NCI-H1417 treated with DMSO at 0.1 percent for 48 hours (cell line): ENCODE measurements around the gene PCLO.
"Not testable (repeated sequence)": the region's sequence is repeated elsewhere in the genome, so short reads cannot be mapped to it uniquely, and the experiment has no call there.

Experiments used
- DNase-seq: peaks from one replicate; lab custom pipeline; 2025; lab: John Stamatoyannopoulos, UW

PCLO gene

DNA sequence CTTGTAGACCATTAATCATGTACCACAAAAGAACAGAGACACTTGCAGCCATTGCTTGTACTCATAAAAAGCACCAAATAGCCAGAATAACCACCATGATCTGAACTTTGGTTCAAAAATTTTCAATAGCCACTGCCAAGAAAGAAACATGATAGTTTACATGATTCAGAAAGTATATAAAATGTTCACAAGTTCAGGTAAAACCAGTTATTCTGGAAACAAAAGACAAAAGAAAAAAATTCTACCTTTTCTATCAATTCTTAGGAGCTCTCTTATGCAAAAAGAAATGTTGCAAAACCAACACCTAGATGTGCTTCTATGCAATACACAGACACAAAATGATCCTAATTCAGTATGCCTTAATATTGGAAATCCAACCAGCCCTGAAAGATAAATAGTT is 108.7 kb downstream of the PCLO start:
- no peak for DNase-seq

DNA sequence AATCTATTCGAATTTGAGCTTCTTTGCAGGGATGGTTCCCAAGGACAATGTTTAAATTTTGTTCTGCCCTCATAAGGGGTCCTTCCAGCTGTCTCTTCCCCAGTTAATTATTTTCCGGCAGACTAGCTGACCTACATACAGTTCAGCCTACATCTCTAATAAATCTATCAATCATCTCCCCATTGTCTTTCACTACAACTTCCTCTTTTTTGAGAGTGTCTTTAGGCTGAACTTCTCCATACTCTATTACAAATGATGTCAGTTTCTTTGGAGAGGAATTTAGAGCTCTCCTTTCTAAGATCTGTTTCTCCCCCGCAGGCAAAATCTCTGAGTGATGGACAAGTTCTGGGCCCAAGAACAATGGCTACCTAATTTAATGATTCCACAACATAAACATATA is 122.2 kb downstream of the PCLO start:
- DNase-seq = no peak

DNA sequence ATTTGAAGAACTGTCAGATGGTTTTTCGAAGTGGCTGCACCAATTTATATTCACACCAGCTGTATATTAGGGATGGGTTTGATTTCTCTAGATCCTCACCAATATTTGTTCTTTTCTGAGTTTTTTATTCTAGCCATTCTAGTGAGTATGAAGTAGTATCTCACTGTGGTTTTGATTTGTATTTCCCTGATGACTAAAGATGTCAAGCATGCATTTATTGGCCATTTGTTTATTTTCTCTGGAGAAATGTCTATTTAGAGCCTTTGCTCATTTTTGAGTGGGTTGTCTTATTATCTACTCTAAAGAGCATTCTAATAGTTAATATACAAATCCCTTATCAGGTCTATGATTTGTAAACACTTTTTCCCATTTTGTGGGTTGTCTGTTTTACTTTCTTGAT is 123.9 kb downstream of the PCLO start:
- DNase-seq = no peak

DNA sequence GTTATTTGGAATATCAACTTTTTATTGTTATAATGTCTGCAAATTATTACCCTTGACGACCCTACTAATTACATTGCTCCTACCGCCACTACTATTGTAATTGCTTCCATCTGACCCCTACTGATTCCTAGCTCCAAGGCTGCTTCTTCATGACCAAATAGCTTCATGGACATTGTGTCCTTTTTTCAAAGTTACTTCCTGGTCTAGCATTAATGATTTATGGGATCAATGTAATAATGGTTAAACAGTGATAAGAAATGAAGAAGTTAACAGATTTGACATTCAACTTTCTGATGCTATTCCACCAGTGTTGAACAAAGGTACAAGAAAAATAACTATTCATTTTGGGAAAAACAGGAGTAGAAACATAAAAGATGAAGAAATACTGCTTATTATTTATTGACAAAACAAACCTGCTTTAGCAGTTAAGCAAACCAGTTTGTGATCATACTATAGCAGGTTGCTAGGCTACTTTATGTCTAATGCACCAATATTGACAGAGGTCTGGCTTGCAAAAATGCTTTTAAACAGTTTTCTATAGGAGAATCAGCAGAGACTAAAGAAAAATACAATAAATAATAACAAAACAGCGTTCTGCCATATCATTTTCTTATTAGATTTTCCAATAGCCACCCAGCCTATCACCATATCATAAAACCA is 125.8 kb downstream of the PCLO start:
- no peak for DNase-seq

DNA sequence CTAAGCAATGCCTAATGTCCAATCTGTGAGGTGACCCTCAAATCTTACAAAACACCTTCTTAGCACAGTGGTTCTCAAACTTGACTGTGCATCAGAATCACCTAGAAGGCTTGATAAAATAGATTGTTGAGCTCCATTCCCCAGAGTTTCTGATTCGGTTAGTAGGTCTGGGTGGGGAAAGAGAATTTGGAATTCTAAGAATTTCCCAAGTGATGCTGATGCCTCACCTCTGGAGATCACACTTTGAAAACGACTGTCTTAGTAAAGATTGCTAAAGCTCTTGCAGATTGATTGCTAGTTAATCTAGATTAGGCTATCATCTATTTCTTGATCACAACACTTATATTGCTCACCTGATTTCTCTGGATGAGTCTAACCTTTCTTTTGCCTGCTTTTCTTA is 126.6 kb downstream of the PCLO start:
- no peak for DNase-seq

DNA sequence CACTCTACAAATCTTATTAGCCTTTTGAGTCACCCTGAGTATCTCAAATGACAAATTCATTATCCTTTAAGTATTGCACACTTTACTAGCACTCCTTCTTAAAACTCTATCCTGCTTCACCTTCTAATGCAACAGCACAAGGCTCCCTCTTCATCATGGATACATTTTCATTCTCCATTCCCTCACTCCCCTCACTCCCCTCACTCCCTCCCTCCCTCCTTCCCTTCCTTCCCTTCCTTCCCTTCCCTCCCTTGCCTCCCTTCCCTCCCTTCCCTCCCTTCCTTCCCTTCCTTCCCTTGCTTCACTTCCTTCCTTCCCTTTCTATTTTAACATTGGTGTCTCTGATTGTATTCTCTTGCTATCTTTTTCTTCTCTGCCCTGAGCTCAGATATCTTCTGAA is 130.5 kb downstream of the PCLO start:
- DNase-seq = no peak

DNA sequence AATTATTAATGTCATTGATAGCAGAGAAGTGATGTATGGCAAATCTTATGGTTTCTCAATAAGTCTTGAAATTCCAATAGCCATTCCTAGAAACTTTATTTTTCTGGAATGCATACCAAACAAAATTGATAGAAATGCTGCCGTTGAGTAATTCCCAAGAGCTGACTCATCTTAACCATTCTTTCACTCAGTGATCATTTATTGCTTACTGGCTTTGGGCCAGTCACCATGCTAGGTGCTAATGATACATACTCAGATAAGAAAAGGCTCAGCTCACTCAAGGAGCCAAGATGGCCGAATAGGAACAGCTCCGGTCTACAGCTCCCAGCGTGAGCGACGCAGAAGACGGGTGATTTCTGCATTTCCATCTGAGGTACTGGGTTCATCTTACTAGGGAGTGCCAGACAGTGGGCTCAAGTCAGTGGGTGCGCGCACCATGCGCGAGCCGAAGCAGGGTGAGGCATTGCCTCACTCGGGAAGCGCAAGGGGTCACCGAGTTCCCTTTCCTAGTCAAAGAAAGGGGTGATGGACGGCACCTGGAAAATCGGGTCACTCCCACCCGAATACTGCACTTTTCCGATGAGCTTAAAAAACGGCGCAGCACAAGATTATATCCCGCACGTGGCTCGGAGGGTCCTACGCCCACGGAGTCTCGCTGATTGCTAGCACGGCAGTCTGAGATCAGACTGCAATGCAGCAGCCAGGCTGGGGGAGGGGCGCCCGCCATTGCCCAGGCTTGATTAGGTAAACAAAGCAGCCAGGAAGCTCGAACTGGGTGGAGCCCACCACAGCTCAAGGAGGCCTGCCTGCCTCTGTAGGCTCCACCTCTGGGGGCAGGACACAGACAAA is 138.6 kb downstream of the PCLO start:
- not testable (repeated sequence) for DNase-seq

DNA sequence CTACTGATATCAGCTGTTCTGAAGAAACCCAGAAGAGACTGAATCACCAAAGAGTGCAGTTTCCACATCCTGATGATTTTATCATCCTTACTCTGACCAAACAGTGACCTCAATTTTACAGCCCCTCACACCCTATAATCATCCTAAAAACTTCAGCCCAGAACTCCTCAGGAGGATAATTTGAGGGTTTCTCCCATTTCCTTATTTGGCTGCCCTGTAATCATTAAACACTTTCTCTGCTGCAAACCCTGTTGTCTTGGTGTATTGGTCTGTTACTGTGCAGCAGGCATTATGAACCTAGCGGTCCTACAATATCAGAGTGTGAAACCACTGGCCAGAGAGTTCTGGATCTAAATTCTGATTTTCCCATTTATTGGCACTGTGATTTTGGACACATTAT is 141.7 kb downstream of the PCLO start:
- no peak for DNase-seq

DNA sequence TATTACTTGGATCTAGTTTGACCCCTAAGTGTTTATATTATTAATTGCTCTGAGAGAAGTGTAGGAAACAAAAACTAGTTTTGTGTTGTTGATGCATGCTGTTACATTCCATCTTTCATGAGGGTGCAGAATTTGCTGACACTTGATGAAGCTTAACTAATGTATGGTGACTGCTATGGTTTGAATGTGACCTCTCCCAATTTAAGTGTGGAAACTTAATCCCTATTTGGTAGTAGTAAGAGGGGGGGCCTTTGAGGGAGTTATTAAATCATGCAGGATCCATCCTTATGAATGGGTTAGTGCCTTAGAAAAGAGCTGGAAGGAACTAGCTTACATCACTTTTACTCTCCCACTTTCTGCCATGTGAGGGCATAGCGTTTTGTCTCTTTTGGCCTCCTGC is 142.5 kb downstream of the PCLO start:
- DNase-seq = no peak

DNA sequence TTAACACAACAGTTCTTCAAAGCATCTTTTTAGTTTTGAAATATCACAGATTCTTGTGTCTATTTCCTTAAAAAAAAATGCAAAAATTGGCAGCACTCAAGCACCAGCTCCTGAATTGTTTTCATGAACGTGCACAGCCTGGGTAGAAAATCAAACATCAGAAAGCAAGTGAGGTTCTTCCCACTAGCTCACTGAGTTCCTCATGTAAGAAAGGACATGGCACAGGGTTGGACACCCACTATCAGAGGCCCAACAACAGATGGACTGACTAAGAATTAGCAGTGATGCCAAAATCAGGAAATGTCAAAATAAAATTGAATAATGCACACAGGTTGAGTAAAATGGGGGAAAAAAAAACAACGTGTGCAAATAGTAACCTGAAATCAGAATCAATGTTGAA is 146.8 kb downstream of the PCLO start:
- no peak for DNase-seq

DNA sequence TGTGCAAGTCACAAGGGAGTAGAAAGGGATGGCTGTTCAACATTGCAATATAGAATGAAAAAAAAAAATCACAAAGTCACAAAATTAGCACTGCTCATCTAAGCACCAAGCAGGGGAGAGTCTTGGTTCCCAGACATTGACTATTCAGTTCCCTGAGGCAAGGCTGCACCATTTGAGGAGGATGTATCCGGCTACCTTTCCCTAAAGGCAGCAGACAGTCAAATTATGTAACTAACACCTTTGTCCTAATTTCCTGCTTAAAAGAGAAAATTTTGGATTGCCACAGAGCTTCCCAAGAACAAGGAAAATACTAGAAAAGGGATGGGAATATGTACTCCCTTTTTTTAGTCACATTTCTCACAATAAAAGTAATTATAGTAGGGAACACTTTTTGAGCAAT is 148.1 kb downstream of the PCLO start:
- DNase-seq = no peak

DNA sequence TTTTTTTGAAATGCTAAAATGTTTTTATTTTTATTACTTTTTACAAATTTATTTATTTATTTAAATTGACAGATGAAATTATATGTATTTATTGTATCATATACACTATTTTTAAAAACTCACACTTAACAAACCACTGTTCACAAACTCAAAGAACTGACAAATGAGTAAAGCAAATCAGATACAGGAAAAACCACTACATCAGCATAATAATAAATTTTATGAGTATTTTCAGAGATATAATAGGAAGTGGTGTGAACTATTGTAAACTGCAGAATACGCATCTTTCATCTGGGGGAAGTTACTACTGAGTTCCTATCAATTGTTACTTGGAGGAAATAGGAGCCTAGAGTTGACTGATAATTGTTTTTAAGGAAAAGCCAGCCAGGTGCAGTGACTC is 150.7 kb downstream of the PCLO start:
- DNase-seq = no peak

DNA sequence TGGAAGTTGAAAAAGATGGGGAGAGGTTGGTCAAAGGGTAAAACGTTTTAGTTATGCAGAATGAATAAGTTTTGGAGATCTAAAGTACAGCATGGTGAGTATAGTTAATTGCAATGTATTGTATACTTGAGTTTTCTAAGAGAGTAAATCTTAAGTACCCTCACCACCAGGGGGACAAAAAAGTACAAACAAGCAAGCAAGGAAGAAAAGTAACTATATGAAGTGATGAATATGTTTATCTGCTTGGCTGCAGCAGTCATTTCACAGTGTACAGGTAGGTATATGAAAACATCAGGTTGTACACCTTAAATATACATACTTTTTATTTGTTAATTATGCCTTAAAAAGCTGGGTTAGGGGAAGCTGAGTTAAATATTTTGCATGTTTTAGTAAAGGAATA is 157.3 kb downstream of the PCLO start:
- DNase-seq = no peak

DNA sequence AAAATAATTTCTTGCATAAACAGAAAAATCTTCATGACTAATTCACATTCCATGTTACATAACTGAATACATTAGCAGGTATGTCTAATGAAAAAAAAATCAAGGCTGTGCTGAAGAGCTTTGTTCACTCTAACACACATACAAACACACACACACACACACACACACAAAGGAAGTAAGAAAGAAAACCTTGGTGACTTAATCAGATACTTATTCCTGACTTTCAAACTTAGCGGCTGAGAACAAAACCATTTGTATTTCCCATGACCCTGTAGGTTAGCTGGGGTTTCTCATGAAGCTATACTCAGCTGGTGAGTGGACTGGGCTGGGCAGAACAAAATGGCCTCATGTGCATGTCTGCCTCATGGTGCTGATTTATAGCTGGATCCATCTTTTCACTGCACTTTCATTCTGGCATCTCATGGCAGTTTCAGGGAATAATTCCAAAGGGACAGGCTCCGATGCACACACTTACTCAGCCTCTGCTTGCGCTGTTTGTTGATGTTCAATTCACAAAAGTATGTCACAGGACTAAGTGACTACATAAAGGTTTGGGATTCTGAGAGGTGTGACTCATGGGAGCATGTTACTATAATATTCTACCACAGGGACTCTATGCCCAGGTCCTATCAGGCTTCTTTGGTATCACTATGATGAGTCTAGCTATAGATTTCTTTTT is 161.2 kb downstream of the PCLO start:
- DNase-seq = no peak

DNA sequence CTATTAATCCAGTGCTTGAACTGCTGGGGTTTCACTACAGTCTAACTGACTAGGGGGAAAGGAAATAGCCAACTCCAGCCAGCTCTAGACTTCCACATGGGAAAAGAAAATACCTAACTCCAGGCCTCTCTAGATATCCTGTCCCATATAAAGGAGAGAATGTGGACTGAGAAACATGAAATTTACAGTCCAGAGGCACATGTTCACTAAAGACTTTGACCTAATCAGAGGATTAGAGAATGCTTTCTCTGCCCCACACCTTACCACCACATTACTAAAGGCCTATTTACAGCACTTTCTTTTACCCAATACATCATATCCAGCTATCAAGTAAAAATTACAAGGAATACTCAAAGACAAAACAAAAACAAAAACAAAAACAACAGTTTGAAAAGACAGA is 164.2 kb downstream of the PCLO start:
- no peak for DNase-seq

DNA sequence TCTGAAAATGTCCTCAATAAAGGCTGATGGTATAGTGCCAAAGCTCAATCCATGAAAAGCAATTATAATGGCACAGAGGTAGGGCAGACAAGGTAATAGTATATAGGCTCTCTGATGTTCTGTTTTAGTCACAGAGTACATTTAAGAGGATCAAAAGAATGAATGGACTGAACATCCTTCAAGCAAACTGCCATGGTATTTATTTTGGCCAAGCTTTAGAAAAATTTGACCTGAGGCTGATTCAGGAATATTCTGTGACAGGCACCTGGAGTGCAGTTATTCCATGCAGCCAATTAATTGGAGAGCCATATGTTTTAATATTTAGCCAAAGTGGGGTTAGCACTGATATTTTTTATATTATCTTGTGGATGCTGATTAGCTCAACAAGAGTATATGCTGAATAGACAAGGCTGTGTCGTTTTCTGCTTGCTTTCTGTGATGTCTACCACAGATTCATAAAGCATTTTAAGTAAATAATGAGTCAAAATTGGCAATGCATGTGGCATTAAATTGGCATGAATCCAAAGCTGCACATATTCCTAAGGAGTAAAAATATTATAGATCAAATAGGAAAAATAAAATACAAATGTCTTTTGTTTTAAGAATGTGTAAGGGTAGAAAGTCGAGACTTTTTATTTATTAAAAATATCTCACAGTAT is 177.4 kb downstream of the PCLO start:
- no peak for DNase-seq

DNA sequence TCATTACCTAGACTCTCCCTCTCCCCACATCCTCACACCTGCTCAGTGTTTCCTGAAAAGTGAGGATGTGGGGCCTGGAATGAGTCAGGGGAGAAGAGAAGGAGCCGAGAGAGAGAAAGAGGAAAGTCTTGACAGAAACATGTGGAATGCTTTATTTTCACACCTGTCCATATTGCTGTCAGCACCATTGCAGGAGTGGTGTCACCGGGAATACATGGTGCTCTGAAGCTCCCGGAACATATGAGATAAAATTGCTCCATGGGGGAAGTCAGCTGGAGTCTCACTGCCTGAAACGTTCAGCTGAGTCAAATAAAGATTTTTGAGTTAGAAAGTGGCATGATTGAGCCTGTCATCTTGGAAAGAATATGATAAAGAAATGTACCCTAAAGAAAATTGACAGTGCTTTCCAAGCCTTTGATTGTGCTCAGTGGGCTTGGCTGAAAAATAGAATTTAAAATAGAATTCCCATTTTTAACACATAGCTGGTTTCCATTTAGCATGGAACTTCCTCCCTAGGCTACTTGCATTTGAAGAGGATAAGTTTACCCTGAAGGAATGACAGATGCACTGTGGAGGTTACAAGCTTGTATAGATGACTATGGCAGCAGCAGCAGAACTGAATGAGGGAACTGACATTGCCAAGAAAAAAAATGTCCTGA is 182.4 kb downstream of the PCLO start:
- DNase-seq = no peak

DNA sequence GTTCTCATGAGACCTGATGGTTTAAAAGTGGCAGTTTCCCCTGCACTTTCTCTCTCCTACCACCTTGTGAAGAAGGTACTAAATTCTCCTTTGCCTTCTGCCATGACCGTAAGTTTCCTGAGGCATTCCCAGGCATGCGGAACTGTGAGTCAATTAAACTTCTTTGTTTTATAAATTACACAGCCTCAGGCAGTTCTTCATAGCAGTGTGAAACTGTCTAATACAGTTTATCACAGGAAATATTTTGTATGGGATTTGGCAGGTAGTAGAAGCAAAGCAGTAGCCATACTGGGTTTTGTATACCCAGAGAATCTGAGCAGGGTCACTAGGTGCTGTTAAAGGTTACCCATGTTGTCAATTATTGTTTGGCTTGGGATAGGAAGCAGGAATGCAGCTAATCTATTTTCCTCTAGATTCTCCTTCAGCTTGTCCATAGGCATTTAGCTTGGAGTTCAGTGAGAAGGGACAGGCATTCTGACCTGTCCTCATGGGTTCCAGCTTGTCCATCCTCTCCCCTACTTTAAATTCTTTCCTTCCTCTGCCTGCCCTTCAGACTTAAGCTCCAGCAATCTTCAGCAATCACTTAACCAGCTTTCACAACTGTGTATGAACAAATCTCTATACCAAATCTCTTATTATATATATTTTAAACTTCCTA is 186.7 kb downstream of the PCLO start:
- DNase-seq = no peak

DNA sequence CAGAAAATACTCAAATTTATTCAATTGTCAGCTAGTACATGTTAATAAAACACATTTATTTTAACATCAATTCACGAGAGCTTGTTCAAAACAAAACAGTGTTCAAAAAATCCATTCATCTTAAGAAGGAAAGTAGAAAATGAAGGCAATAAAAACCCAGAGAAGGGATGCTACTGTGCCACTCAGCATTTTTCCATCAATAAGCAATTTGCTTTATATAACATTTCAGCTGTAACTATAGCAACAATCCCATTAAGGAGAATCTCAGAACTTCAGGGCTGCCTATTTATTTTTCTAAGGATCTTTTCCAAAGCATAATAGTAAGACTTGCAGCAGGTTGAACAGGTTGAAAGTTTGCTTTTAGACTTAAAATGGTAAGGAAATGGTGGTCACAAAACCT is 190.5 kb downstream of the PCLO start:
- DNase-seq = no peak

DNA sequence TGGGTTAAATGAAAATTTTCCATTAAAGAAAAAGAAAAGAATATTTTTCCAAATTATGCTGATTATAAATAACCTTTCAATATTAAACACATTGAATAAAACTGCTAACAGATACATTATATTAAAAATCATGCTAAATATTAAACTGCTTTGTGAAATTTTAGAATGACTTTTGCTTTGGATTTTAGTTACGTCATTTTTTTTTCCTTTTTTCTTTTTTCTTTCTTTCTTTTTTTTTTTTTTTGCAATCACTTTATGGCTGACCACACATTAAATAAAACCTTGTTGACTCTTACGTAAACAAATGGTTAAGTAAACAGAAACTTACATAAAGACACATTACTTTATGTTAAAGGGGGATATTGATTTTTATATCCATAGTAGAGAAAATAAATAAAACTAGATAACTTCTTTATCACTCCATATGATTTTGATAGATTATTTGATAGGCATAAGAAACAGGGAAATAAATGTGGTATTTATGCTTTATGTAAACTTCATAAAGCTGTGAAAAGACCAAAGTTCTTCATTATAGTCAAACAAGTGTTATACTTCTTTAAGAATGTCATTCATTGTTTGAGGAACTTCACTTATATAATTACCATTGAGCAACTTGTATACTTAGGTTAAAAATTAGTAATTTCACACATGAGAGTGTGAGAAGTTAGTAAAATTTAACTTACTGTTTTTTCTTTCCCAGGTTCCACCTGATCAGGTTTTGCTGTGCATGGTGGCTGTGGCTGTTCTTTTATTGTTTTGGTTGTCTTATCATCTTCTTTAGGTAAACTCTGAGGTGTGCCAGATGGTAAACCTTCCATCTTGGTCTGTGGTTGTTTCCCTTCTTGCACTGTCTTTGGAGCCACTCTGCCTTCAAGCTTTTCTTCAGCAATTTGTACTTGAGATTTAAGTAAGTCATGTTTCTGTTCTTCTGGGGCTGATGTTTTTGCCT is 197.3 kb downstream of the PCLO start:
- no peak for DNase-seq
